ENCODE data around the gene ALAS2. TPM values are rescaled to one million over a fixed set of nuclear protein-coding genes. Genes with fewer than 3 reads are reported as not detected.
"Not testable (repeated sequence)": the region's sequence is repeated elsewhere in the genome, so short reads cannot be mapped to it uniquely, and the experiment has no call there.

ALAS2 gene
- not detected in 2 replicates for total RNA-seq

GRCh38 chrX:55030271-55031205, at the start of gene ALAS2:
Gene ALAS2, minus strand, starts transcription at chrX:55030977. Its CDS starts 4,977 bp downstream, at chrX:55026000.
- DNase-seq (ENCODE audit: low read depth) = no peak

- DNase-seq (ENCODE audit: low read depth) = no peak
Observed at GRCh38 chrX:55074851-55075467, 44.2 kb upstream of the ALAS2 start, which contains the start of gene PAGE2B. Gene PAGE2B, plus strand, starts transcription at chrX:55075030. Its CDS starts 1,012 bp downstream, at chrX:55076042.

GRCh38 chrX:55072286-55072685, 41.5 kb upstream of the ALAS2 start:
- DNase-seq (ENCODE audit: low read depth) = no peak

- DNase-seq (ENCODE audit: low read depth) = not testable (repeated sequence)
Observed at GRCh38 chrX:55067180-55067579, 36.4 kb upstream of the ALAS2 start.

GRCh38 chrX:55057675-55058249, 27.0 kb upstream of the ALAS2 start:
- peak; percentile 26 for DNase-seq (ENCODE audit: low read depth)

GRCh38 chrX:55056820-55057674, 26.3 kb upstream of the ALAS2 start:
- DNase-seq (ENCODE audit: low read depth) = peak; percentile 0

- not testable (repeated sequence) for DNase-seq (ENCODE audit: low read depth)
Observed at GRCh38 chrX:55050599-55050998, 19.8 kb upstream of the ALAS2 start.

GRCh38 chrX:55041514-55041913, 10.7 kb upstream of the ALAS2 start:
- DNase-seq (ENCODE audit: low read depth) = no peak

GRCh38 chrX:55039471-55039870, 8.7 kb upstream of the ALAS2 start:
- no peak for DNase-seq (ENCODE audit: low read depth)

- DNase-seq (ENCODE audit: low read depth) = peak; percentile 87
Observed at GRCh38 chrX:55033429-55033828, 2.7 kb upstream of the ALAS2 start.

- DNase-seq (ENCODE audit: low read depth) = no peak
Observed at GRCh38 chrX:55029291-55029690, 1.5 kb downstream of the ALAS2 start.

- no peak for DNase-seq (ENCODE audit: low read depth)
Observed at GRCh38 chrX:55028611-55029010, 2.2 kb downstream of the ALAS2 start.

GRCh38 chrX:55028040-55028439, 2.7 kb downstream of the ALAS2 start:
- no peak for DNase-seq (ENCODE audit: low read depth)

GRCh38 chrX:55026840-55027239, 3.9 kb downstream of the ALAS2 start:
- no peak for DNase-seq (ENCODE audit: low read depth)

- peak; percentile 55 for DNase-seq (ENCODE audit: low read depth)
Observed at GRCh38 chrX:55026143-55026542, 4.6 kb downstream of the ALAS2 start.

- DNase-seq (ENCODE audit: low read depth) = no peak
Observed at GRCh38 chrX:55014897-55015299, 15.9 kb downstream of the ALAS2 start.

- DNase-seq (ENCODE audit: low read depth) = no peak
Observed at GRCh38 chrX:55011294-55011693, 19.5 kb downstream of the ALAS2 start.

GRCh38 chrX:55008571-55009358, 22.0 kb downstream of the ALAS2 start:
- DNase-seq (ENCODE audit: low read depth) = no peak

GRCh38 chrX:55007656-55008055, 23.1 kb downstream of the ALAS2 start:
- DNase-seq (ENCODE audit: low read depth) = peak; percentile 46

- DNase-seq (ENCODE audit: low read depth) = no peak
Observed at GRCh38 chrX:55006827-55007621, 23.8 kb downstream of the ALAS2 start.

Measured in renal cortical epithelial cell (primary cell).